Bronchial epithelial cell (primary cell): Measurements from ENCODE around the gene NDST3. TPM values are rescaled to one million over a fixed set of nuclear protein-coding genes. Genes with fewer than 3 reads are reported as not detected.

Experiments used
- DNase-seq: peaks from one replicate; pipeline ENCODE4 v3.0.0-alpha.2; 2010; ENCODE audit warnings: low read depth
- FAIRE-seq: peaks from 2 replicates; lab custom pipeline; 2011; peaks lifted over from hg19 to GRCh38; lab: Jason Lieb, UNC
- H3K27me3 ChIP-seq: 2 replicates; pipeline ENCODE4 v1.5.1; 2011; ENCODE audit warnings: low read length; ENCODE audit not compliant: control insufficient read depth, insufficient read depth
- H3K36me3 ChIP-seq: 2 replicates; pipeline ENCODE4 v1.5.1; 2011; ENCODE audit warnings: low read length; ENCODE audit not compliant: control insufficient read depth, insufficient read depth
- H3K4me3 ChIP-seq: 2 replicates; pipeline ENCODE4 v1.5.1; 2011; ENCODE audit warnings: mild to moderate bottlenecking, low read depth, low read length, control low read depth
- CTCF ChIP-seq: IDR thresholded peaks from 2 replicates; pipeline ENCODE4 v1.5.1; 2011; ENCODE audit warnings: mild to moderate bottlenecking, moderate library complexity, low read length, control low read depth, inconsistent platforms; ENCODE audit not compliant: insufficient read depth, severe bottlenecking
- total RNA-seq: library from RNA; depleted of rRNA; stranded (reverse); fragments of >200 nt; gene quantifications from 2 replicates; pipeline ENCODE4 v1.2.1, GENCODE V29; 2014

NDST3 gene
- total RNA-seq, 1 donor from 2014 or later = not detected

DNA sequence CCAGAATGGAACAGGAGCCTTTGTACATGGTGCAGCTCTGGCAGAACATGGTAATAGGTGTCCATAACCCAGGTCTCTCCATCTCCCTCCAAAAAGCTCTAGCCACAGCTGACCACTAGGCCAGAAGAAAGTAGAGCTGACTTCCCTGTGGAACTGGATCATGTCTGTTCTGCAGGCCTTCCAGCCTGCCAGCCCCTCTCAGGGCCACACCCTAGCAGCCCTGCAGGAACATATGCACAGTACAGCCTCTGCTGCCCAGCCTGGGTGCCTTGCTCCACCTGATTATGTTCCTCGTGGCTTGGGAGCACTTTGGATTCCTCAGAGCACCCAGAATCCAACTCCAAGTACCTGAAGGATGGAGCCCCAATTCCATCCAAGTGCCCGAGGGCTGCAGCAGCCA is 12.0 kb downstream of the NDST3 start:
- H3K27me3 ChIP-seq = no peaks in the 10 kb centered on the region
- FAIRE-seq = no peak
- no peak for DNase-seq

GRCh38 chr4:118047043-118047442 is 12.8 kb downstream of the NDST3 start:
- no peak for TF ChIP-seq CTCF
- no peaks in the 10 kb centered on the region for H3K36me3 ChIP-seq
- H3K27me3 ChIP-seq = no peaks in the 10 kb centered on the region
- FAIRE-seq (no peak), DNase-seq (no peak)
- H3K4me3 ChIP-seq = no peak overlapping the region

More for the DNA sequence above, 12.0 kb downstream of the NDST3 start:
- Histone ChIP-seq H3K36me3 (no peaks in the 10 kb centered on the region), H3K4me3 (no peak overlapping the region)
- TF ChIP-seq CTCF = no peak

DNA sequence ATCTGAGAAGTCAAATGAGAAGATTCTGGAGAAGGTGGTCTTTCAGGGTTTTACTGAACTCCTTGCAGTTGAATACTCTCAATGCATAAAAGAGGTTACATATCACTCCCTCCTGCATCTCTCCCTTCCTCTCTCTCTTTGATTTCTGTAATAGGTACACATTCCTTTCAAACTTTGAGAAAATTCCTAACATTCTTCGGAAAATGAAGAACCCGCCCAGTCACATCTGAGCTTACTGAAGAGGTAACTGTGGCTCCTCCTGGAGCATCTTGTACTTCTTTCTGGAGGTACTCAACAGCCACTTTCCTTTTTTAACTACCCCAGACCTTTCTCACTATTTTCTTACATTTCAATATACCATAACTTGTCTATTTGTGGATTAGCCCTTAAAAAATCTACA is 24.7 kb downstream of the NDST3 start:
- H3K4me3 ChIP-seq = no peak overlapping the region
- H3K27me3 ChIP-seq = no peaks in the 10 kb centered on the region
- H3K36me3 ChIP-seq = no peaks in the 10 kb centered on the region
- FAIRE-seq (no peak), DNase-seq (no peak)
- no peak for TF ChIP-seq CTCF

DNA sequence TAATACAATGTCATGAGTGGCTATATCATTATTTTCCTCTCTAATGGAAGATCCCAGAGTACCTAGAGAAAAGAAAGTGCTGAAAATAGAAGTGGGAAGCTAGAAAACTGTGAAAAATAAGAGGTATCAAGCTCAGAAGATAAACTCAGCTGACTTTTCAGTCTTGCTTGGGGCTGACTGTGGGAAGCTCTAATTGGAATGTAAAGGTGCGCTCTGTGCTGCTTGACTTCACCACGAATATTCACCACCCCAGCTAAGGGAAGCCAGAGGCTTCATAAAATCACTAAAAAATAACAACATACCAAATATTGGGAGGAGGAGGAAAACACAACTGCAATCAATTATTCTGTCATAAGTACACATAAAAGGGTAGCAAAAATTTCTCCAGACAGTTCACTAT is 25.1 kb downstream of the NDST3 start:
- no peaks in the 10 kb centered on the region for H3K27me3 ChIP-seq
- H3K36me3 ChIP-seq = no peaks in the 10 kb centered on the region
- DNase-seq = no peak
- no peak for TF ChIP-seq CTCF
- no peak overlapping the region for H3K4me3 ChIP-seq
- FAIRE-seq = no peak

DNA sequence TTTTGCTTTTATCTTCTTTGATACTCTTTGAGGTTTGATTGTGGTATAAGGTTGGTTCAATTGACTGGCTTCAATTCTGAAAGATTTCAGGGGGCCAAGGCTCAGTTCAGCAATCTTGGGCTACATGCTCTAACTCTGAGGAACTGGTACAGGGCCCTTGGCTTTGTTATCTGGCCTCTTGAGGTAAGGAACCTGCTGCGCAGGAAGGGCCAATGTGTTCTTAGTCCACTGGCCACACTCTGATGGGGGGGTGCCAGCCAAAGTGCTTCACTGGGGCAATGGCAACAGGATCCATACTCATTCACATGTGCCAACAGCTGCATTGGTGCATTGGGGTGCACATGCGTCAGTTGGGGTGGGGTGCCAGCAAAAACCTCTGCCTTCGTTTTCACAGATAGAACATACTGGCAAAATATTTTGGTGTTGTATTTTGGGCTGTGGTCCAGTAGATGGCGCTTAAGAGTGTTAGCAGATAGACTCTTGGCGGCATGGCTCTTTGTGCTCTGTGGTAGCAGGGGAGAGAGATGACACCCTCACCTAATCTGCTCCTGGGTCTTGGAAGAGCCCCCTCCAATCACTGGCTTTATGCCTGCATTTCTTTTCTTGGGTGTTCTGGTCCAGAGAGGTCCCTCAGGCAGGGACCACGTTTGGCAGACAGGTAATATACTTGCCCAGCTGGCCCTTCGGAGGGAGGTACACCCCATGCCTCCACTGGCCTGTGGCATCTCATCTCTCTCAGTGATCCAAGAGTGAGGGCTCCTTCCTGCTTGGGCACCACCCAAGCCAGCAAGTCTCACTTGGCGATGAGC is 42.9 kb downstream of the NDST3 start:
- Histone ChIP-seq H3K36me3 (no peaks in the 10 kb centered on the region), H3K4me3 (no peak overlapping the region), H3K27me3 (no peaks in the 10 kb centered on the region)
- FAIRE-seq (no peak), DNase-seq (peak; percentile 17)
- TF ChIP-seq CTCF = peak; percentile 58

GRCh38 chr4:118077767-118078105 is 43.5 kb downstream of the NDST3 start:
- FAIRE-seq (no peak), DNase-seq (no peak)
- H3K36me3 ChIP-seq = no peaks in the 10 kb centered on the region
- no peak overlapping the region for H3K4me3 ChIP-seq
- no peaks in the 10 kb centered on the region for H3K27me3 ChIP-seq
- TF ChIP-seq CTCF = no peak
